ENCODE results near the gene COL5A1. TPM values are rescaled to one million over a fixed set of nuclear protein-coding genes. Genes with fewer than 3 reads are reported as not detected.

COL5A1 gene
- total and polyA plus RNA-seq, 2 experiments from 2014 or later = 2.5 to 13.1 TPM

GRCh38 chr9:134732392-134733110 is 90.9 kb downstream of the COL5A1 start:
- Mint-ChIP-seq H3K27ac (no peak overlapping the region), H3K4me1 (no peaks in the 10 kb centered on the region), H3K9me3 (peaks cover 8% of the 10 kb centered on the region; the same call in 2 of the 3 replicates), H3K36me3 (ENCODE audit: low read depth) (peaks cover 6% of the 10 kb centered on the region; the same call in 2 of the 3 replicates), H3K4me3 (no peak overlapping the region), H3K27me3 (ENCODE audit: insufficient read depth, low read depth, poor library complexity) (peaks cover 3% of the 10 kb centered on the region)
- Histone ChIP-seq H3K4me1 (ENCODE audit: insufficient read depth) (no peaks in the 10 kb centered on the region), H3K27me3 (ENCODE audit: insufficient read depth) (no peaks in the 10 kb centered on the region), H3F3A (replicated peaks; ENCODE audit: low read depth) (no peaks in the 10 kb centered on the region), H2AFZ (no peak overlapping the region), H3K79me2 (replicated peaks; ENCODE audit: insufficient read depth) (no peaks in the 10 kb centered on the region), H3K36me3 (ENCODE audit: insufficient read depth) (no peaks in the 10 kb centered on the region; the same call in 1 of the 2 replicates), H3K9me2 (ENCODE audit: insufficient read depth) (no peaks in the 10 kb centered on the region), H4K20me1 (replicated peaks; ENCODE audit: insufficient read depth) (no peaks in the 10 kb centered on the region), H3K27ac (ENCODE audit: low read depth) (no peak overlapping the region), H3K4me3 (no peak overlapping the region), H3K4me2 (no peak overlapping the region)
- DNase-seq (ENCODE audit: low spot score) (no peak), ATAC-seq (no peak)
- TF ChIP-seq CTCF (conservative IDR thresholded peaks at IDR 0.05; ENCODE audit: low read depth in 2 of 2) (no peak), JUNB (IDR thresholded peaks at IDR 0.05; ENCODE audit: unreplicated experiment) (no peak), NANOG (IDR thresholded peaks at IDR 0.05; ENCODE audit: borderline replicate concordance) (no peak), CREB1 (CRISPR knock-in tag; IDR thresholded peaks at IDR 0.05; ENCODE audit: low read depth) (no peak), REST (IDR thresholded peaks at IDR 0.05; ENCODE audit: unreplicated experiment) (no peak), STAT1 (IDR thresholded peaks at IDR 0.05; ENCODE audit: unreplicated experiment) (no peak), EZH2 (IDR thresholded peaks at IDR 0.05; ENCODE audit: low read depth, unreplicated experiment) (no peak), ZNF331 (CRISPR knock-in tag; IDR thresholded peaks at IDR 0.05; ENCODE audit: low read depth) (no peak), ZNF462 (CRISPR knock-in tag; IDR thresholded peaks at IDR 0.05) (no peak), POLR2AphosphoS5 (IDR thresholded peaks at IDR 0.05; ENCODE audit: low read depth) (no peak), EZH2phosphoT487 (IDR thresholded peaks at IDR 0.05; ENCODE audit: unreplicated experiment) (no peak), ETS1 (IDR thresholded peaks at IDR 0.05) (no peak), ZNF114 (CRISPR knock-in tag; IDR thresholded peaks at IDR 0.05) (no peak)

Data from GM23338 (cell line).